GM21529 (cell line): Measurements from ENCODE around the gene NTM.

Experiments
- ATAC-seq: cut with Tn5 transposase; IDR thresholded peaks from one replicate; pipeline ENCODE4 v1.9.1; 2021; ENCODE audit not compliant: unreplicated experiment

NTM gene

GRCh38 chr11:131632971-131633370 is 262.6 kb downstream of the NTM start:
- no peak for ATAC-seq

DNA sequence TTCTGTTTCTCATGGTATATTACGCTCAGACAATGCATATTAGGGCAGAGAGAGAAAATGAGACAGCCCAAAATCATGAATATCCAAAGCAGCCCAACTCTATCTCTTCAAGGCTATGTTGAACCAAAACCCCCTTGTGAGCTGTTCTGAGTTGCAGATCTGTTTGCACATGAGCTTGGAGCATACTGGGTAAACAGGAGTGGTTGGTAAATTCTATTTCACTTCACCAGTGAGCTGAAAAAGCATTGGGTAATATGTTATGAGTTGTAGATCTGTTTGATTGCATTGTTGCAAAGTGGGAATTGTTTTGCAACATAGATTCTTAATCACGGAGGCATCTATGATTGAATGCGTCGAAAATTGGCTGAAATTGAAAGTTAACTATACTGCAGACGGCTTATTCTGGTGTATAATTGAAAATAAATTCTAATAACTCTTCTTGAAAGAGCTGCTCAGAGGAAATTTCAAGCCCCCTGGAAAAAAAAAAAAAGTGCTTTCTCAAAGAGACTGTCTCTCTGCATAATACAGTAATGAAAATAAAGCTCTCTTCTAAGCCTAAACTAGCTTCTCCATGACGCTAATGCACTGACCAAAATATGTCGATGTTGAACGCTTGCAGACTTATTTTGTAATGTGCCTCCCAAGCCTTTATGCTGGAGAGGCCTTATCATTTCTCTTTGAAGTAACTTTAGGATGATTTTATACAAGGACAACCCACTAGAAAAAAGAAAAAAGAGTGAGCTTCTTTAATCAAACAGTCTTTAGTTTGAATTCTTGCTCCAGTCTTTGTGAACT is 263.7 kb downstream of the NTM start:
- ATAC-seq: no peak

- no peak for ATAC-seq
These were observed 267.2 kb downstream of the NTM start for GRCh38 chr11:131637469-131638175.

DNA sequence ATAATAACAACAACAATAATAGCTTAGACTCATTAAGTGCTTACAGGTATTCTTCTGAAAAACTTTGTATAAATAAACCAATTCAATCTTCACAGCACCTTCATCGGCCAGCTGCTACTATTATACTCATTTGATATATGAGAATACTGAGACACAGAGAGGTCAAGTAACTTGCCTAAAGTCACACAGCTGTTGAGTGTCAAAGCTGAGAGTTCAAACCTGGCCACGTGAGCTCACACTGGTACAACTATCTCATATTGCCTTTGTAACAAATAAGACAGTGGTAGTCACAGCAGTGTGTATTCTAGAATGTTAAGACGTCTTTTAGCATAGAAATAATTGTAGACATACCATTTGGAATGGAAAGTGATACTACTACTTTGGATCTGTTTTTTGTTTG is 268.5 kb downstream of the NTM start:
- no peak for ATAC-seq

GRCh38 chr11:131640320-131640719 is 269.9 kb downstream of the NTM start:
- no peak for ATAC-seq

- ATAC-seq: no peak
These were observed 272.5 kb downstream of the NTM start for GRCh38 chr11:131642756-131643531.

DNA sequence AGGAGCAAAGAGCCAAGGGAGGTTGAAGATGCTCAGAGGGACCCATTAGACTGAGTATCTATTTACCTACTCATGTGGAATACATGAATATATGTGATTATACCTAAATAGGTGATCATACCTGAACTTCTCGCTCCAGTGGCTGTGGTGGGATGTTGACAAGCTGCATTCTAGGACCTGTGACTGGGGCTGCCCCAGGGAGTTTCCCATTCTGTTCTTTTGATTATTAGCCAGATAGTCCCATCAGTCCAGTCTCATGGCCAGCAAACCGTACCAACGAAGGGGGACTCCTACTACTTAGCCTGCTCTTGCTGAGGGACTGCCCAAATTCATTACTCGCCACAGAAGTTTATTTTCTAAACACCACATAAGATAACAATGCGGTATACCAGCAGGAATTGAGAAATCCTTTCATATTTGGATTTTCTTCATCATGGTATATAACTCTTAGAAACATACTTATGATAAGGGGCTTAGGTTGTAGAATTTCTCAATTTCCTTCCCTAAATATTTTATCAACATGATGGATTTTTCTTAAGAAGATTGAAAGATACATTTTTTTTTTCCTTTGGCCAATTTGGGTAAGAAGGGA is 273.9 kb downstream of the NTM start:
- ATAC-seq: peak; percentile 83

DNA sequence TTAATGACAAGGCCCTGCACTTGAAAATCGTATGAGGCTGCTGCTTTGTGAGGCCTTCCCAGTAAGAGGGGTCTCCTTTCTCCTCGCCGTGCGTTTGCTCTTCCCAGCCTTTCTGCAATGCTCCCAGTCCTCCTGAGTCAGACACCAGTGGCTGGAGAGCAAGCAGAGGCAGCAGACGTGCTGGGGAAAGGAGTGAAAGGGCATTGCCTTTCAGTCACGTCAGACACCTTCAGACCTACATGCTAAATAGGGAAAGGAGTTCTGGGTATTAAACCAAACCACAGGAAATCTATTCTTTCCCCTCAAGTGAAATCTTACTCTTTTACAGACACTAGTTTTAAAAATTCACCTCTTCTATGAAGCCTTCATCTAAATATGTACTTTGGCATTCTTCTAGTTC is 274.8 kb downstream of the NTM start:
- no peak for ATAC-seq

DNA sequence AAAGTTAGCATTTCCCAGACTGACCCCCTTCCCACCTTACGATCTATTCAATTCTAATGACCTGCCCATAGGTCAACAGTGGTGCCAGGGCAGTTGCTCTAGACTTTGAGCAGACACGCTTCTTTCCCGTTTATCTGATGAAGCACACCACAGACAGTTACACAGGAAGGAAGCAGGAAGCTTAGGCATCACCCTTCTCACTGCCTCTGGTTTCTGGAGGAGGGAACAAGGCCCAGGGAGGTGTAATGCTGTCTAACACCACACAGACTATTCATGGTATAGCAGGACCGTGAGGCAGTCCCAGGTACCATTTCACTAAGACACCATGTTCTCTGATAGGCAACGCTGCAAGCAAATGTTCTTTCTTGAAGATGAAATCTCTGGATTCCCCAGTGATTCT is 279.4 kb downstream of the NTM start:
- no peak for ATAC-seq

DNA sequence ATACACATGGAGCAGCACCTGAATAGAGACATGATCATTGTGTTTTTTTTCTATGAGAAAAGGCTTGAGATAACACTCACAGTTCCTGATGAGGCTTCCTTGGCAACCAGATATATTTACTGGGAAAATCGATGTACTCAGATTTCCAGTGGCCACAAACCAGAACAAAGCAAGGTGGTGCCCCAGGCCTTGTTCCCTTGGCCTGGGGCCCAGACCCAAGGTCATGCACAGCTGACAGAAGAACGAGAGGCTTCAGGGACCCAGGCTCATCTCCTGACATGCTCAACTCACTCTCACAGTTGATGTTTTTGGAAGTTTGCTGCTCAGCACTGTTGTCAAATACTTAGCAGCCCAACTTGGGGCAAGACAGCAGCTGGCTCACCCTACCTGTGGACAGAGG is 281.8 kb downstream of the NTM start:
- ATAC-seq: no peak

GRCh38 chr11:131653260-131653659 is 282.8 kb downstream of the NTM start:
- no peak for ATAC-seq

DNA sequence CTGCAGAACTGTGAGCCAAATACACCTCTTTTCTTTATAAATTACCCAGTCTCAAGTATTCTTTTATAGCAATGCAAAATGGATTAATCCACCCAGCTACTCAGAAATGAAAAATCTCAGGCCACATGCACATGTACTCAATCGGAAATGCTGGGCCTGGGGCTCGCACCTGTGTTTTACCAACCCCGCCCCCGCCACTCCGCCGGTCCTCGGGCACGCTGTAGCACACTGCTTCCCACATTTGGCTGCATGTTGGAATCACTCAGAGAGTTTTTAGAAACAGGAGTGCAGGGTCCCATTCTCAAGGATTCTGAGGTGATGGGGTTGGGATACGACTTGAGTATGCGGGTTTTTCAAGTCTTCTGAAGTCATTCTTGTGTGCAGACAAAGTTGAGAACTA is 284.4 kb downstream of the NTM start:
- ATAC-seq: no peak

DNA sequence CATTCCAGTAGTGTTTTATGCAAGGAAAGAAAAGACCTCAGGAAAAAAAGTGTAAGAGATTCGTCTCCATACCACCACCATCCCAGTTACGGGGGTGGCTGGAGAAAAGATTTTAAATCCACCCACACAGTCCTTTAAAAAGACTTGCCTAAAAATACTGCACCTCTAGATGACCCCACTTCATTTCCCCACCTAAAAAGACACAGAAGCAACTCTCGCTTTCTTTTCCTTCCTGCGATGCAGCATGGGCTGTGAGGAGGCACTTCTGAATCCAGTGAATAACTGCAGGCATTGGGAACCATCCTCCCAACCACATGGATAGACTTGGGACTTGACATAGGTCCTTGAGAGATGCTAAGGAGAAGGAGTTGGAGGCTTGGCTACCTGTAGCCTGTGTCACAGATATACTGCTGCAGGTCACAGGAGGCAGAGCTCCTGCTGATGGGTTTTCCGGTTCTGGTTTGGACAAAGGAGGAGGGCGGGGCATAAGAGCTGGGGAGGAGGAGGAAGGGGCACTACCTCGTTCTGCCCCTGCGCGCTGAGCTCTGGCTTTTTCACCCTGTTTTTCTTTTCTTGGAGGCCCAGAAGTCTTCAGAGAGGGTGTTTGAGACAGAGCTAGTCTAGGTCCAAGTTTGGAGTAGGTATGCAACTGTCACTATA is 285.9 kb downstream of the NTM start:
- ATAC-seq: no peak

- no peak for ATAC-seq
These were observed 286.4 kb downstream of the NTM start for GRCh38 chr11:131656839-131657211.

- no peak for ATAC-seq
These were observed 288.0 kb downstream of the NTM start for GRCh38 chr11:131658414-131658813.

DNA sequence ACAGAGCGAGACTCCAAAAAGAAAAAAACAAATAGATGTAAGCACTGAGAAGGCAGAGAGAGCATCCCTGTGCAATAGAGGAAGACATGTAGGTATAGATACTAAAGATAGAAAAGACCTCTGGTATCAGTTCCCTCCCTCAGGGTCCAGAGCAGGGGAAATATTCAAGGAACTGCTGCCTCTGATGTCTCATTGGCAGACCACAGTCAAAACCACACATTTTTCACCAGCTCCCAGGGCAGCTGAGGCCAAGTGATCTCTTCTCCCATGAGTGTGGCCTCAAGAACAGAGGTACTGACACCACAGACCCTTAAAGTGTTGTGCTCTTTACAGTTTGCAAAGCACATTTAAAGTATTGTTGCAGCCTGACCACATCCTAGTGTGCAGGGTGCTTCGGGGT is 288.5 kb downstream of the NTM start:
- ATAC-seq: peak; percentile 85

- no peak for ATAC-seq
These were observed 289.5 kb downstream of the NTM start for GRCh38 chr11:131659931-131660330.

GRCh38 chr11:131661132-131661531 is 290.7 kb downstream of the NTM start:
- ATAC-seq: no peak

- no peak for ATAC-seq
These were observed 292.0 kb downstream of the NTM start for GRCh38 chr11:131662317-131662972.

- ATAC-seq: no peak
These were observed 292.6 kb downstream of the NTM start for GRCh38 chr11:131662993-131663392.
